ENCODE data around the gene ADCY4. TPM values are rescaled to one million over a fixed set of nuclear protein-coding genes. Genes with fewer than 3 reads are reported as not detected.

Gene ADCY4
- total and polyA plus RNA-seq, 2 of the 13 experiments (the other 11 are each of a cell fraction or from before 2014, with no cell fraction given): 0.03 TPM; not detected in 1

GRCh38 chr14:24365600-24366412 lies 30.9 kb upstream of the ADCY4 start (continued):
- TF ChIP-seq ZHX2 (IDR thresholded peaks at IDR 0.05; ENCODE audit: low read depth): peak; percentile 76; the same call in 1 of the 2 replicates
- TF ChIP-seq ZHX2 (CRISPR knock-in tag; IDR thresholded peaks at IDR 0.05; ENCODE audit: borderline replicate concordance): no peak
- no peak for TF ChIP-seq BRD4 (CRISPR knock-in tag; IDR thresholded peaks at IDR 0.05)
- TF ChIP-seq TRIM24 (CRISPR knock-in tag; IDR thresholded peaks at IDR 0.05): no peak
- no peak for TF ChIP-seq KDM6A (CRISPR knock-in tag; IDR thresholded peaks at IDR 0.05; ENCODE audit: low read depth)
- peak; percentile 86; the same call in 1 of the 2 replicates for TF ChIP-seq ZNF607 (CRISPR knock-in tag; IDR thresholded peaks at IDR 0.05; ENCODE audit: borderline replicate concordance)
- no peak for TF ChIP-seq NR2F6 (IDR thresholded peaks at IDR 0.05)
- peak; percentile 56 for TF ChIP-seq NR2F6 (CRISPR knock-in tag; IDR thresholded peaks at IDR 0.05)
- 0 out of 2 replicates have a peak, but pooled peaks have one; percentile 45 for TF ChIP-seq IRF1 (CRISPR knock-in tag; IDR thresholded peaks at IDR 0.05; ENCODE audit: low read depth)
- TF ChIP-seq PAXIP1 (CRISPR knock-in tag; conservative IDR thresholded peaks at IDR 0.05): peak; percentile 67
- TF ChIP-seq ZBTB7A (CRISPR knock-in tag; IDR thresholded peaks at IDR 0.05): no peak; the same call in 1 of the 2 replicates
- no peak for TF ChIP-seq FOXO4 (CRISPR knock-in tag; conservative IDR thresholded peaks at IDR 0.05)
- TF ChIP-seq ZKSCAN1 (IDR thresholded peaks at IDR 0.05; ENCODE audit: low read length): no peak
- no peak for TF ChIP-seq PREB (CRISPR knock-in tag; IDR thresholded peaks at IDR 0.05)
- TF ChIP-seq FOXK2 (IDR thresholded peaks at IDR 0.05): no peak

All from HepG2 (cell line).